ENCODE results near the gene SMIM28. TPM values are rescaled to one million over a fixed set of nuclear protein-coding genes. Genes with fewer than 3 reads are reported as not detected.
A peak's percentile ranks its signal among the peaks of the same experiment; 100 is the strongest.

The SMIM28 gene
- total RNA-seq, 2 donors from 2014 or later = not detected

GRCh38 chr6:138406443-138406842 is 28.7 kb downstream of the SMIM28 start:
- Histone ChIP-seq H3K36me3 (peaks cover 7 to 8% of the 10 kb centered on the region in 2 donors), H3K27ac (peak overlapping the region in 1 of 2 donors; percentile 99), H3K27me3 (replicated peaks; ENCODE audit: insufficient read depth) (no peaks in the 10 kb centered on the region), H3K4me1 (replicated peaks) (peaks cover 2% of the 10 kb centered on the region), H3K4me3 (peak overlapping the region in 1 of 2 donors; percentile 94), H3K9me3 (no peaks in the 10 kb centered on the region)
- 48% methylated on average over 2 of the region's 2 CpGs for WGBS
- intact Hi-C loops (cut with DNase I) = loop anchor here (10.0 kb wide), 1 partner anchor 292 kb away; no protein-coding TSS in a partner anchor
- TF ChIP-seq POLR2AphosphoS5 (IDR thresholded peaks at IDR 0.05) = peak; percentile 18
- TF ChIP-seq POLR2A (IDR thresholded peaks at IDR 0.05) = peak; percentile 5
- TF ChIP-seq CTCF (IDR thresholded peaks at IDR 0.05) = peak in 2 of 4 experiments; percentile 36 to 42
- DNase-seq (ENCODE audit: low spot score) = no peak

- TF ChIP-seq POLR2AphosphoS5 (IDR thresholded peaks at IDR 0.05) (no peak), POLR2A (IDR thresholded peaks at IDR 0.05) (no peak), CTCF (IDR thresholded peaks at IDR 0.05) (no peak)
- peaks cover 7 to 8% of the 10 kb centered on the region in 2 donors for H3K36me3 ChIP-seq
- intact Hi-C loops (cut with DNase I) = no loop called here
- H3K27ac ChIP-seq = no peak overlapping the region
- peaks cover 2% of the 10 kb centered on the region for H3K4me1 ChIP-seq (replicated peaks)
- H3K27me3 ChIP-seq (replicated peaks; ENCODE audit: insufficient read depth) = no peaks in the 10 kb centered on the region
- no peak overlapping the region for H3K4me3 ChIP-seq
- 86% methylated on average over 8 of the region's 8 CpGs for WGBS
- no peaks in the 10 kb centered on the region for H3K9me3 ChIP-seq
- DNase-seq (ENCODE audit: low spot score) = no peak
These were observed 32.5 kb downstream of the SMIM28 start for GRCh38 chr6:138410048-138410735.

- no peak for DNase-seq (ENCODE audit: low spot score)
- peaks cover 2% of the 10 kb centered on the region for H3K4me1 ChIP-seq (replicated peaks)
- peaks cover 7 to 8% of the 10 kb centered on the region in 2 donors for H3K36me3 ChIP-seq
- no peak overlapping the region for H3K4me3 ChIP-seq
- intact Hi-C loops (cut with DNase I) = no loop called here
- no peak overlapping the region for H3K27ac ChIP-seq
- no peaks in the 10 kb centered on the region for H3K9me3 ChIP-seq
- WGBS = 71% methylated on average over 6 of the region's 6 CpGs
- TF ChIP-seq POLR2A (IDR thresholded peaks at IDR 0.05) (no peak), CTCF (IDR thresholded peaks at IDR 0.05) (no peak), POLR2AphosphoS5 (IDR thresholded peaks at IDR 0.05) (no peak)
- H3K27me3 ChIP-seq (replicated peaks; ENCODE audit: insufficient read depth) = no peaks in the 10 kb centered on the region
These were observed 33.5 kb downstream of the SMIM28 start for GRCh38 chr6:138410972-138411880.

- Histone ChIP-seq H3K4me1 (replicated peaks) (no peaks in the 10 kb centered on the region), H3K9me3 (no peaks in the 10 kb centered on the region), H3K36me3 (no peaks in the 10 kb centered on the region), H3K4me3 (no peak overlapping the region), H3K27me3 (replicated peaks; ENCODE audit: insufficient read depth) (no peaks in the 10 kb centered on the region), H3K27ac (no peak overlapping the region)
- TF ChIP-seq POLR2A (IDR thresholded peaks at IDR 0.05) = no peak
- DNase-seq (ENCODE audit: low spot score) = no peak
- WGBS = 79% methylated on average over 5 of the region's 5 CpGs
- intact Hi-C loops (cut with DNase I) = no loop called here
These were observed 37.4 kb downstream of the SMIM28 start for GRCh38 chr6:138415125-138415524.

- 92% methylated on average over 4 of the region's 4 CpGs for WGBS
- no peaks in the 10 kb centered on the region for H3K4me1 ChIP-seq (replicated peaks)
- no peaks in the 10 kb centered on the region for H3K9me3 ChIP-seq
- H3K4me3 ChIP-seq = no peak overlapping the region
- H3K27ac ChIP-seq = no peak overlapping the region
- intact Hi-C loops (cut with DNase I) = no loop called here
- no peaks in the 10 kb centered on the region for H3K27me3 ChIP-seq (replicated peaks; ENCODE audit: insufficient read depth)
- DNase-seq (ENCODE audit: low spot score) = no peak
- no peaks in the 10 kb centered on the region for H3K36me3 ChIP-seq
- TF ChIP-seq POLR2AphosphoS5 (IDR thresholded peaks at IDR 0.05) = no peak
- TF ChIP-seq POLR2A (IDR thresholded peaks at IDR 0.05) = no peak
- no peak for TF ChIP-seq CTCF (IDR thresholded peaks at IDR 0.05)
These were observed 38.5 kb downstream of the SMIM28 start for GRCh38 chr6:138416206-138416605.
